Psoas muscle (tissue), 8 donors: ENCODE results near the gene CNPY1. TPM values are rescaled to one million over a fixed set of nuclear protein-coding genes. Genes with fewer than 3 reads are reported as not detected.

ENCODE experiments used
- ATAC-seq, 4 donors: fragments of 200-7000 bp; cut with Tn5 transposase; one replicate each; pipeline ENCODE4 v1.9.1; 2020; ENCODE audit warnings: moderate library complexity in 3 of 4, mild to moderate bottlenecking in 2 of 4
- DNase-seq, 2 donors: peaks; one replicate each; pipeline ENCODE4 v3.0.0-alpha.2; 2020
- H3K27ac ChIP-seq: fragments of 200-600 bp; one replicate; pipeline ENCODE4 v1.8.0; 2022
- H3K27me3 ChIP-seq, 3 donors: fragments of 200-600 bp in 1 of 3; one replicate each; pipeline versions ENCODE4 v1.6.1 to v1.8.0; 2013 to 2022; ENCODE audit warnings: low read length in 2 of 3, mild to moderate bottlenecking in 2 of 3, moderate library complexity in 1 of 3; ENCODE audit not compliant: insufficient read depth in 3 of 3
- H3K36me3 ChIP-seq, 2 donors: fragments of 200-600 bp in 1 of 2; one replicate each; pipeline versions ENCODE4 v1.6.1 to v1.8.0; 2013 to 2022; ENCODE audit warnings: low read depth in 1 of 2, mild to moderate bottlenecking in 1 of 2, moderate library complexity in 1 of 2; ENCODE audit not compliant: insufficient read depth in 1 of 2
- H3K4me1 ChIP-seq: fragments of 200-600 bp; one replicate; pipeline ENCODE4 v1.8.0; 2022
- H3K4me3 ChIP-seq: fragments of 200-600 bp; one replicate; pipeline ENCODE4 v1.8.0; 2022; ENCODE audit warnings: mild to moderate bottlenecking
- H3K9me3 ChIP-seq: fragments of 200-600 bp; one replicate; pipeline ENCODE4 v1.8.0; 2022
- WGBS, 3 donors: extraction: QIAGEN DNeasy Blood & Tissue Kit; methylation state at CpG; one replicate each; pipeline versions ENCODE4 v1.1.6 to v1.1.7; 2013; 5-methylcytosine and 5-hydroxymethylcytosine counted together
- intact Hi-C, 2 donors: fragments of 100-400 bp; cut with DNase I; formaldehyde crosslinking; loops; one replicate each; pipeline versions ENCODE4 v1.11.0 to v1.14.2; 2022
- polyA plus RNA-seq, 3 donors: library from polyadenylated mRNA; stranded (reverse); fragments of 200-250 nt; gene quantifications; one replicate each; pipeline ENCODE4 v1.2.3, GENCODE V29; 2013
- total RNA-seq, 4 donors: library from RNA; stranded (reverse); fragmentation: NEBNext Ultra II Directional in 2 of 4; extraction: Animal tissue kit (Norgen Biotek cat#: 25700) in 2 of 4; gene quantifications; one replicate each; pipeline versions ENCODE4 v1.2.1 to v1.2.4, GENCODE V29; 2021 to 2023
- TF ChIP-seq, protein P1 (sequence below): fragments of 200-600 bp; IDR thresholded peaks from one replicate; pipeline ENCODE4 v1.8.0; 2022; ENCODE audit warnings: antibody characterized with exemption
- donor health status: healthy with polysubstance abuse.
- donor health status: DM: no; HTN: no; CAD: no; lungs with moderate emphysema.
- donor health status: Bipolar disorder and iron deficiency.
- donor health status: healthy.
- donor health status: DM: yes; HTN: yes; CAD: no.
- donor health status: DM: no; HTN: no; CAD: no.
- donor health status: DM: no; HTN: no; CAD: no.
- donor health status: DM: yes; HTN: yes; CAD: no.

Gene CNPY1
- total and polyA plus RNA-seq, 7 donors, result not detected

DNA sequence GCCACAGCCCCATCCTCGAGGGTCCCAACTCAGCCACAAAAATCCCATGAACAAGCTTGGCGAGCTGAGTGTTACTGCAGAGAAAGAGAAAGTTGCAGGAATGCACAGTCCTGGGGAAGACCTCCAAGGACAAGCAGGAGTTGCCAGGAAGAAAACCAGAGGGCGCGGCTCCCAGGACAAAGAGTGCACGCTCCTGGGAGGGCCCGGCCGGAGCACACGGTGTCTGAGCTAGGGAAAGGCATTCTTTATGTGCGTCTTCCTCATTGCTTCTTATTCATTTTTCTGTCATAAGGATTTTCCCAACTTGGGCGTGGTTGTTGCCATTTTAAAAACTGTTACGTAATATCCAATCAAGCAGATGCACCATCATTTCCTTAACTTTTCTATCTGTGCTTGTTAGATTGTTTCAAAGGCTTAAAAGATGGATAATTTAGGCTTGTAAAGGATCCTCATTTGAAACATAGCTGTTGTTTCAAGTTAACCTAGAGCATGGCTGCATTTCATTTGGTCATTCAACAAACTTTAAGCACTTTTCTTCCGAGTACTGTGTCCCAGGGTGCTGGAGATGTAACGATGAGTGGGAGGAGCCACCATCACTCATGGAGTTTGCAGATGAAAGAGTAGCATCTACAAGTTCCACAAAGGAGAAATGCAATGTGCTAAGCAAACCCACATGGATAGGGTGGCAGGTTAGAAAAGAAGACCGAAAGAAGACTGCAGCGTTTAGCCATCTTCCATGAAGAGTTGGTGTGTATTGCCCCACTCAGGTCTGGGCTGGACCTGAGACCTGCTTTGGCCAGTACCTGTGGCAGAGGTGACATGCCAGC, 5.6 kb upstream of the CNPY1 start:
- no peak for DNase-seq
- H3K9me3 ChIP-seq, result no peaks in the 10 kb centered on the region
- H3K36me3 ChIP-seq, result no peaks in the 10 kb centered on the region
- 78 to 83% (median 78%) methylated on average over 15 of the region's 15 CpGs for WGBS, 3 donors
- no peak overlapping the region for H3K4me3 ChIP-seq
- no peaks in the 10 kb centered on the region for H3K4me1 ChIP-seq
- no peak overlapping the region for H3K27ac ChIP-seq
- peaks cover 0 to 10% (median 0%) of the 10 kb centered on the region in 3 donors for H3K27me3 ChIP-seq
- TF ChIP-seq, protein P1, sequence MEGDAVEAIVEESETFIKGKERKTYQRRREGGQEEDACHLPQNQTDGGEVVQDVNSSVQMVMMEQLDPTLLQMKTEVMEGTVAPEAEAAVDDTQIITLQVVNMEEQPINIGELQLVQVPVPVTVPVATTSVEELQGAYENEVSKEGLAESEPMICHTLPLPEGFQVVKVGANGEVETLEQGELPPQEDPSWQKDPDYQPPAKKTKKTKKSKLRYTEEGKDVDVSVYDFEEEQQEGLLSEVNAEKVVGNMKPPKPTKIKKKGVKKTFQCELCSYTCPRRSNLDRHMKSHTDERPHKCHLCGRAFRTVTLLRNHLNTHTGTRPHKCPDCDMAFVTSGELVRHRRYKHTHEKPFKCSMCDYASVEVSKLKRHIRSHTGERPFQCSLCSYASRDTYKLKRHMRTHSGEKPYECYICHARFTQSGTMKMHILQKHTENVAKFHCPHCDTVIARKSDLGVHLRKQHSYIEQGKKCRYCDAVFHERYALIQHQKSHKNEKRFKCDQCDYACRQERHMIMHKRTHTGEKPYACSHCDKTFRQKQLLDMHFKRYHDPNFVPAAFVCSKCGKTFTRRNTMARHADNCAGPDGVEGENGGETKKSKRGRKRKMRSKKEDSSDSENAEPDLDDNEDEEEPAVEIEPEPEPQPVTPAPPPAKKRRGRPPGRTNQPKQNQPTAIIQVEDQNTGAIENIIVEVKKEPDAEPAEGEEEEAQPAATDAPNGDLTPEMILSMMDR, result no peak
- intact Hi-C loops, result no loop called here
- ATAC-seq, result no peak

DNA sequence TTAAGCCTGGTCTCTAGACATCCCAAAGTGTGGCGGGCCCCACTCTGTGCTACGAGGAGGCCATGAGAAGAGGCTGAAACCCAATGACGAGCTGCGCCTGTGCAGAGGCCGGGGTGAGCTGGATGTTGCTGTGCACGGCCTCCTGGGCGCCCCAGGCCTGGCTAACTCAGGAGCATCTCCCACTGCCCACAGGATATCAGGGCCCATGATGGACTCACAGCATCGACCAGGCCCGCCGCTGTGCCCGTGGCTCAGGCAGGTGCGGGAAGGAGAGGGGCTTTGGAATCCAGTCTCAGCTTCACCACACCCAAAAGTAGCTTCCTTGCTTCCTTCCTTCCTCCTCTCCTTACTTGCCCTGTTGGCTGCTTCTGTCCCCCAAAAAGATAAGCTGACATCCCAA, 4.6 kb upstream of the CNPY1 start:
- Histone ChIP-seq H3K27ac (no peak overlapping the region), H3K4me3 (no peak overlapping the region), H3K4me1 (no peaks in the 10 kb centered on the region), H3K36me3 (no peaks in the 10 kb centered on the region), H3K9me3 (no peaks in the 10 kb centered on the region), H3K27me3 (peaks cover 0 to 10% (median 0%) of the 10 kb centered on the region in 3 donors)
- intact Hi-C loops, result no loop called here
- TF ChIP-seq, protein P1, result no peak
- DNase-seq (no peak), ATAC-seq (no peak)
- WGBS, 3 donors, result 88 to 93% (median 89%) methylated on average over 12 of the region's 12 CpGs

DNA sequence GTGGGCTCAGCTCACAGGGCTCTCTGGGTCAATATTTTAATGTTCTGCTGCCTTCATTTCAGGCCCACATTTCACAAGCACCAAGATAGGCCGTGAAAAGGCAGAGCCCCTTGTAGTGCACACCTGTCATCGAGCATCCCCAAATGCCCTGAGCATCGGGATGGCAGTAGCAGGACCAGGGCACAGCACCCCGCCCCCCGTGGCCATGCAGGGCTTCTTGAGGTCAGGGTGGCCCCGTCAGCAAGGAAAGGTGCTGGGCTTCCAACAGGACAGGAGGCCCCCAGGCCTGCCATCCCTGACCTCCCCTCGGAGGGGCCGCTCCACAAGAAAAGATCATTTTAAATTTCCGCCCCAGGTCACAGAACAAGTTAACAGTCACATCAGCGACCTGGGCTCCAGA, 2.9 kb upstream of the CNPY1 start:
- H3K27ac ChIP-seq, result no peak overlapping the region
- no peaks in the 10 kb centered on the region for H3K9me3 ChIP-seq
- DNase-seq (no peak), ATAC-seq (no peak)
- H3K36me3 ChIP-seq, result no peaks in the 10 kb centered on the region
- peaks cover 0 to 7% (median 0%) of the 10 kb centered on the region in 3 donors for H3K27me3 ChIP-seq
- H3K4me3 ChIP-seq, result no peak overlapping the region
- intact Hi-C loops, result no loop called here
- TF ChIP-seq, protein P1, result no peak
- no peaks in the 10 kb centered on the region for H3K4me1 ChIP-seq
- 85 to 88% (median 86%) methylated on average over 10 of the region's 10 CpGs for WGBS, 3 donors

DNA sequence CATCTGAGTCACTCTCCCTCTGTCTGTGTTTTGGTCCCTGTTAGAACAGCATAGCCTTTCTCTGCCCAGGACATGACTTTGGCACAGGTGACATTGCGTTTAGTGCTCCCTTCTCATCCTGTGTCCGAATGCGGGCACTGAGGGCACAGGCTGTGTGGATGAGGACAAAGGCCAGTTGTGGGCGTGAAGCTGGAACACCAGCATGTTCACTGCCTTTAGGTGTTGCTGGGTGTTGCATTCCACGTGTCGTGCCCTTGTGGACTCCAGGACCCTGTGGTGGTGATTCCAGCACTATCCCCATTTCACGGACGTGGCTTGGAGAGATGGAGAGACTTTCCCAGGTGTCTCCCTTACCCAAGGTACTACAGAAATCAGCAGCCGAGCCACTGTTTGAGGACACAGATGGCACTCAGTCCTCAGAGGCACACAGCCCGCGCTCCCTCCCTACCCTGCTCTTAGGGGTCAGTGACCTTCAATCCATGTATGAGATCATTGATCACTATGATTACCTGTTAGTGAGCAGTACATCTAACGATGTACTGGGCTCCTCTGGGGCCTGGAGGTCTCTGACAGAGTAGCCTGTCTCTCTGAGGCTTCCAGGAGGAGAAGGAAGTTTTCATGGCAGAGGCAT, 917 bp upstream of the CNPY1 start:
- Histone ChIP-seq H3K27ac (no peak overlapping the region), H3K27me3 (peaks cover 0 to 7% (median 0%) of the 10 kb centered on the region in 3 donors), H3K4me1 (no peaks in the 10 kb centered on the region), H3K4me3 (no peak overlapping the region), H3K9me3 (no peaks in the 10 kb centered on the region), H3K36me3 (no peaks in the 10 kb centered on the region)
- intact Hi-C loops, result no loop called here
- ATAC-seq (no peak), DNase-seq (no peak)
- 82 to 88% (median 84%) methylated on average over 12 of the region's 12 CpGs for WGBS, 3 donors
- TF ChIP-seq, protein P1, result no peak
